Tibial artery (tissue), 4 donors: ENCODE results near the gene ARSB.

Source experiments
- DNase-seq, 2 donors: peaks; one replicate each; pipeline ENCODE4 v3.0.0-alpha.2; 2019
- H3K27ac ChIP-seq, 2 donors: fragments of 200-600 bp; sonication (generic) in 1 of 2; 1 replicate in 1 of 2; 2 replicates in 1 of 2; pipeline ENCODE4 v1.5.1; 2018 to 2019; ENCODE audit warnings: mild to moderate bottlenecking in 1 of 2
- H3K27me3 ChIP-seq, 2 donors: fragments of 200-600 bp; sonication (generic) in 1 of 2; one replicate each; pipeline versions ENCODE4 v1.5.1 to v1.6.0; 2016 to 2019
- H3K36me3 ChIP-seq, 3 donors: fragments of 200-600 bp; sonication (generic) in 2 of 3; one replicate each; pipeline ENCODE4 v1.5.1; 2016 to 2019; ENCODE audit warnings: mild to moderate bottlenecking in 2 of 3
- H3K4me1 ChIP-seq, 4 donors: fragments of 200-600 bp; sonication (generic) in 2 of 4; 1 replicate in 3 of 4; 2 replicates in 1 of 4; pipeline ENCODE4 v1.5.1; 2016 to 2019
- H3K4me3 ChIP-seq, 2 donors: fragments of 200-600 bp; sonication (generic) in 1 of 2; 1 replicate in 1 of 2; 2 replicates in 1 of 2; pipeline ENCODE4 v1.5.1; 2018 to 2019; ENCODE audit warnings: mild to moderate bottlenecking in 2 of 2
- H3K9me3 ChIP-seq, 3 donors: fragments of 200-600 bp; sonication (generic) in 1 of 3; one replicate each; pipeline ENCODE4 v1.5.1; 2016 to 2019
- intact Hi-C: fragments of 100-400 bp; cut with DNase I; formaldehyde crosslinking; loops from one replicate; pipeline ENCODE4 v1.15.0; 2023; ENCODE audit warnings: low total_unique reads
- TF ChIP-seq, protein P1 (sequence below), 2 experiments: fragments of 200-600 bp in 1 of 2; fragments of 450-650 bp in 1 of 2; IDR thresholded peaks; one replicate each; pipeline ENCODE4 v1.5.1; 2017 to 2019; ENCODE audit warnings: antibody characterized with exemption in 2 of 2, mild to moderate bottlenecking in 1 of 2, moderate library complexity in 1 of 2

Gene ARSB

DNA sequence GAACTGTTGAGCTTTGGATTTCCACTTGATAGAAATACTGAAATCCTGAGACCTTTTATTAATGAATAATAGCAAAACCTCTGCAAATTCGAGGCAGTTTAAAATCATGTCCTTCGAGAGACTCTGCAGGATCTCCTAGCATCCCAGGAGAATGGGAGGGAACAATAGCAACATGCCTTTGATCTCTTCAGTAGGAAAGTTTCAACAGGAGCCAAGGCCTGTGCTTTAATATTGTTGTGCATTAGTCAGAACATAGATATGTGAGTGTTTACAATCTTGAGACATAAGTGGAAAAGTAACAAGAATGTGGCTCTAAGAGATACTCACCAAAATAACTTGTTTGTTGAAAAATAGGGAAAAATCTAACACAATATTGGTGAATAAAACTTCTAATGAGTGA is 253.2 kb downstream of the ARSB start:
- intact Hi-C loops, result no loop called here
- DNase-seq, result no peak
- no peaks in the 10 kb centered on the region for H3K4me1 ChIP-seq
- TF ChIP-seq, protein P1, sequence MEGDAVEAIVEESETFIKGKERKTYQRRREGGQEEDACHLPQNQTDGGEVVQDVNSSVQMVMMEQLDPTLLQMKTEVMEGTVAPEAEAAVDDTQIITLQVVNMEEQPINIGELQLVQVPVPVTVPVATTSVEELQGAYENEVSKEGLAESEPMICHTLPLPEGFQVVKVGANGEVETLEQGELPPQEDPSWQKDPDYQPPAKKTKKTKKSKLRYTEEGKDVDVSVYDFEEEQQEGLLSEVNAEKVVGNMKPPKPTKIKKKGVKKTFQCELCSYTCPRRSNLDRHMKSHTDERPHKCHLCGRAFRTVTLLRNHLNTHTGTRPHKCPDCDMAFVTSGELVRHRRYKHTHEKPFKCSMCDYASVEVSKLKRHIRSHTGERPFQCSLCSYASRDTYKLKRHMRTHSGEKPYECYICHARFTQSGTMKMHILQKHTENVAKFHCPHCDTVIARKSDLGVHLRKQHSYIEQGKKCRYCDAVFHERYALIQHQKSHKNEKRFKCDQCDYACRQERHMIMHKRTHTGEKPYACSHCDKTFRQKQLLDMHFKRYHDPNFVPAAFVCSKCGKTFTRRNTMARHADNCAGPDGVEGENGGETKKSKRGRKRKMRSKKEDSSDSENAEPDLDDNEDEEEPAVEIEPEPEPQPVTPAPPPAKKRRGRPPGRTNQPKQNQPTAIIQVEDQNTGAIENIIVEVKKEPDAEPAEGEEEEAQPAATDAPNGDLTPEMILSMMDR (IDR thresholded peaks at IDR 0.05), result no peak
- H3K27me3 ChIP-seq, result no peaks in the 10 kb centered on the region
- H3K9me3 ChIP-seq, result no peaks in the 10 kb centered on the region
- H3K36me3 ChIP-seq, result no peaks in the 10 kb centered on the region
- H3K27ac ChIP-seq, result no peak overlapping the region
- H3K4me3 ChIP-seq, result no peak overlapping the region

- H3K4me1 ChIP-seq, result no peaks in the 10 kb centered on the region
- H3K36me3 ChIP-seq, result no peaks in the 10 kb centered on the region
- H3K27ac ChIP-seq, result no peak overlapping the region
- no peaks in the 10 kb centered on the region for H3K27me3 ChIP-seq
- H3K4me3 ChIP-seq, result no peak overlapping the region
- DNase-seq, result no peak
- intact Hi-C loops, result no loop called here
- TF ChIP-seq, protein P1 (IDR thresholded peaks at IDR 0.05), result no peak
- H3K9me3 ChIP-seq, result no peaks in the 10 kb centered on the region
Measured at GRCh38 chr5:78730300-78731094, 254.6 kb downstream of the ARSB start.

GRCh38 chr5:78727786-78728761 is 257.0 kb downstream of the ARSB start:
- H3K4me3 ChIP-seq, result no peak overlapping the region
- TF ChIP-seq, protein P1 (IDR thresholded peaks at IDR 0.05), result no peak
- no peaks in the 10 kb centered on the region for H3K4me1 ChIP-seq
- intact Hi-C loops, result no loop called here
- no peak for DNase-seq
- H3K27ac ChIP-seq, result no peak overlapping the region
- no peaks in the 10 kb centered on the region for H3K27me3 ChIP-seq
- no peaks in the 10 kb centered on the region for H3K9me3 ChIP-seq
- H3K36me3 ChIP-seq, result no peaks in the 10 kb centered on the region
